H1 (cell line): ENCODE measurements around the gene CAMK2B. TPM values are rescaled to one million over a fixed set of nuclear protein-coding genes. Genes with fewer than 3 reads are reported as not detected.

Experiments used
- BACH1 ChIP-seq: IDR thresholded peaks from 2 replicates; pipeline ENCODE4 v1.6.1; 2012; ENCODE audit warnings: low read length, improper control_type of control experiment
- CREB1 ChIP-seq: IDR thresholded peaks from 2 replicates; pipeline ENCODE4 v1.6.1; 2012; ENCODE audit warnings: inconsistent platforms
- EP300 ChIP-seq, 2 experiments: IDR thresholded peaks; 1 replicate in 1 of 2; 2 replicates in 1 of 2; pipeline ENCODE4 v1.6.1; 2011 to 2012; ENCODE audit warnings: low read depth in 2 of 2, low read length in 2 of 2, mild to moderate bottlenecking in 2 of 2, borderline replicate concordance in 1 of 2, inconsistent platforms in 1 of 2, moderate library complexity in 1 of 2
- HDAC6 ChIP-seq: IDR thresholded peaks from one replicate; pipeline ENCODE4 v1.7.1; 2012; ENCODE audit warnings: low read depth, mild to moderate bottlenecking, inconsistent platforms, low read length, moderate library complexity
- SAP30 ChIP-seq: fragments of 300-600 bp; sonication (generic); IDR thresholded peaks from 2 replicates; pipeline ENCODE4 v1.7.1; 2012; ENCODE audit warnings: low read length, moderate library complexity, mild to moderate bottlenecking, inconsistent platforms; ENCODE audit not compliant: insufficient read depth, insufficient replicate concordance
- SP2 ChIP-seq: IDR thresholded peaks from 2 replicates; pipeline ENCODE4 v1.6.1; 2012; ENCODE audit warnings: mild to moderate bottlenecking, low read length, inconsistent platforms
- polyA plus RNA-seq, 7 experiments: library from polyadenylated mRNA; depleted of rRNA in 3 of 7; stranded (reverse) in 5 of 7; unstranded in 2 of 7; fragments of >200 nt in 5 of 7; fragments of 200-250 nt in 2 of 7; gene quantifications; 1 replicate in 5 of 7; 2 replicates in 1 of 7; 4 replicates in 1 of 7; pipeline versions ENCODE4 v1.2.1 to v1.2.3, GENCODE V29; 2011 to 2013; ENCODE audit warnings: missing spikeins in 2 of 7, mixed read lengths in 2 of 7
- total RNA-seq: library from RNA; stranded (reverse); fragmentation: NEBNext Ultra II Directional; extraction: Animal tissue kit (Norgen Biotek cat#: 25700); gene quantifications from 2 replicates; pipeline ENCODE4 v1.2.1, GENCODE V29; 2021

The CAMK2B gene
- total and polyA plus RNA-seq, 2 of the 8 experiments (the other 6 are each of a cell fraction or from before 2014, with no cell fraction given) = 0.05 to 0.15 TPM

- TF ChIP-seq HDAC6 (no peak), SAP30 (no peak), SP2 (no peak), CREB1 (no peak), BACH1 (no peak), EP300 (IDR thresholded peaks at IDR 0.05; ENCODE audit: borderline replicate concordance in 1 of 2, low read depth in 2 of 2, low read length in 2 of 2) (no peak)
Observed at GRCh38 chr7:44224080-44224973, 101.1 kb downstream of the CAMK2B start (continued).
